Endothelial cell of umbilical vein (primary cell): Measurements from ENCODE around the gene TMEM130. TPM values are rescaled to one million over a fixed set of nuclear protein-coding genes. Genes with fewer than 3 reads are reported as not detected.

Source experiments
- BruUV-seq: library from RNA; stranded (reverse); fragments of 400-500 nt; replicated peaks from 2 replicates; lab custom pipeline; 2021; lab: Mats Ljungman, UMichigan
- CTCF ChIA-PET: fragments of 300-600, 350-600 bp; sonication (Branson Sonifier 250); formaldehyde crosslinking; loops from one replicate; lab custom pipeline; 2021; ENCODE audit warnings: antibody characterized with exemption, inconsistent platforms; lab: Charles Lee
- POLR2A ChIA-PET: fragments of 300-600, 350-600 bp; sonication (Branson Sonifier 250); formaldehyde crosslinking; loops from one replicate; lab custom pipeline; 2021; ENCODE audit warnings: antibody characterized with exemption, inconsistent platforms; lab: Charles Lee
- DNase-seq: peaks from one replicate; pipeline ENCODE4 v3.0.0-alpha.2; 2011; ENCODE audit warnings: low read depth, low spot score
- FAIRE-seq: peaks from 2 replicates; lab custom pipeline; 2011; peaks lifted over from hg19 to GRCh38; lab: Jason Lieb, UNC
- H2AFZ ChIP-seq: 2 replicates; pipeline ENCODE4 v1.6.0; 2012; ENCODE audit warnings: low read depth, low read length, control low read depth, inconsistent platforms
- H3K27ac ChIP-seq: 2 replicates; pipeline ENCODE4 v1.5.1; 2011; ENCODE audit warnings: low read depth, mild to moderate bottlenecking, control low read depth, low read length, moderate library complexity; ENCODE audit not compliant: insufficient read depth
- H3K27me3 ChIP-seq, 2 experiments: 2 replicates each; pipeline versions ENCODE4 v1.6.0 to v1.6.1; 2011; ENCODE audit warnings: low read length in 2 of 2, mixed read lengths in 1 of 2; ENCODE audit not compliant: control insufficient read depth in 2 of 2, insufficient read depth in 2 of 2
- H3K36me3 ChIP-seq, 2 experiments: 2 replicates in 1 of 2; 3 replicates in 1 of 2; pipeline ENCODE4 v1.5.1; 2011; ENCODE audit warnings: low read length in 2 of 2, mild to moderate bottlenecking in 1 of 2, moderate library complexity in 1 of 2; ENCODE audit not compliant: control insufficient read depth in 2 of 2, insufficient read depth in 2 of 2; ENCODE audit errors: extremely low read depth in 1 of 2
- H3K4me1 ChIP-seq: 3 replicates; pipeline ENCODE4 v1.5.1; 2011; ENCODE audit warnings: mild to moderate bottlenecking, low read length; ENCODE audit not compliant: control insufficient read depth, insufficient read depth; ENCODE audit errors: extremely low read depth
- H3K4me2 ChIP-seq: 2 replicates; pipeline ENCODE4 v1.6.1; 2011; ENCODE audit warnings: low read length, control low read depth, mixed read lengths; ENCODE audit not compliant: insufficient read depth
- H3K4me3 ChIP-seq, 3 experiments: fragments of 200-600 bp in 1 of 3; sonication (generic), shearing (Covaris generic) in 1 of 3; replicated peaks in 1 of 3; 2 replicates each; pipeline ENCODE4 v1.5.1; 2011 to 2016; ENCODE audit warnings: control low read depth in 3 of 3, low read length in 3 of 3, mild to moderate bottlenecking in 2 of 3, inconsistent platforms in 1 of 3, low read depth in 1 of 3, moderate library complexity in 1 of 3; ENCODE audit not compliant: insufficient read depth in 1 of 3
- H3K79me2 ChIP-seq: 2 replicates; pipeline ENCODE4 v1.6.0; 2012; ENCODE audit warnings: low read length, inconsistent platforms; ENCODE audit not compliant: control insufficient read depth, insufficient read depth
- H3K9ac ChIP-seq: replicated peaks from 2 replicates; pipeline ENCODE3; 2011; ENCODE audit warnings: low read length, control low read depth; ENCODE audit not compliant: insufficient read depth; ENCODE audit errors: extremely low read depth
- H3K9me1 ChIP-seq: replicated peaks from 3 replicates; pipeline ENCODE4 v1.6.0; 2011; ENCODE audit warnings: mild to moderate bottlenecking, low read length; ENCODE audit not compliant: control insufficient read depth, insufficient read depth; ENCODE audit errors: extremely low read depth
- H3K9me3 ChIP-seq: replicated peaks from 2 replicates; pipeline ENCODE4 v1.5.1; 2012; ENCODE audit warnings: low read length, inconsistent platforms; ENCODE audit not compliant: control insufficient read depth, insufficient read depth
- H4K20me1 ChIP-seq: replicated peaks from 2 replicates; pipeline ENCODE3; 2011; ENCODE audit warnings: mild to moderate bottlenecking, low read length; ENCODE audit not compliant: control insufficient read depth, insufficient read depth; ENCODE audit errors: extremely low read depth
- CTCF ChIP-seq, 2 donors: IDR thresholded peaks; 1 replicate in 1 of 2; 2 replicates in 1 of 2; pipeline ENCODE4 v1.5.1; 2011; ENCODE audit warnings: low read length in 2 of 2, mild to moderate bottlenecking in 2 of 2, moderate library complexity in 2 of 2, control low read depth in 1 of 2, inconsistent platforms in 1 of 2, low read depth in 1 of 2; ENCODE audit not compliant: insufficient read depth in 1 of 2; ENCODE audit errors: extremely low read depth in 1 of 2
- EZH2 ChIP-seq: IDR thresholded peaks from 2 replicates; pipeline ENCODE4 v1.6.1; 2012; ENCODE audit warnings: borderline replicate concordance, low read depth, mild to moderate bottlenecking, moderate library complexity, low read length, inconsistent platforms; ENCODE audit not compliant: severe bottlenecking
- FOS ChIP-seq: IDR thresholded peaks from 2 replicates; pipeline ENCODE4 v1.6.1; 2011; ENCODE audit warnings: mild to moderate bottlenecking, low read length, moderate library complexity, borderline replicate concordance; ENCODE audit not compliant: insufficient read depth
- GATA2 ChIP-seq: IDR thresholded peaks from 2 replicates; pipeline ENCODE4 v1.7.0; 2011; ENCODE audit warnings: low read depth, mild to moderate bottlenecking, moderate library complexity, mixed read lengths, low read length; ENCODE audit not compliant: insufficient read length, insufficient read depth
- JUN ChIP-seq: IDR thresholded peaks from 2 replicates; pipeline ENCODE4 v1.6.1; 2011; ENCODE audit warnings: borderline replicate concordance, low read depth; ENCODE audit not compliant: insufficient read length, insufficient read depth
- MAX ChIP-seq: IDR thresholded peaks from 2 replicates; pipeline ENCODE4 v1.6.1; 2011; ENCODE audit not compliant: insufficient read depth, insufficient read length
- MYC ChIP-seq: IDR thresholded peaks from one replicate; pipeline ENCODE4 v1.6.1; 2011; ENCODE audit warnings: mild to moderate bottlenecking, low read depth, low read length
- POLR2A ChIP-seq: IDR thresholded peaks from 2 replicates; pipeline ENCODE4 v1.6.1; 2012; ENCODE audit warnings: low read depth, mild to moderate bottlenecking, control low read depth, low read length
- POLR2AphosphoS5 ChIP-seq: IDR thresholded peaks from 2 replicates; pipeline ENCODE4 v1.6.1; 2012; ENCODE audit warnings: low read depth, mild to moderate bottlenecking, control low read depth, low read length, moderate library complexity; ENCODE audit not compliant: insufficient read depth
- dilution Hi-C: fragments of 300-500 bp; cut with MboI; formaldehyde crosslinking; loops from one replicate; pipeline ENCODE4 v1.15.0; 2019; ENCODE audit warnings: low sequenced_read_pairs; ENCODE audit not compliant: extremely low pct_ligation_motif_present
- intact Hi-C: fragments of 100-400 bp; cut with micrococcal nuclease; formaldehyde crosslinking; loops from one replicate; pipeline ENCODE4 v1.10.0; 2022
- polyA plus RNA-seq, 4 experiments: library from polyadenylated mRNA; depleted of rRNA in 3 of 4; stranded (reverse) in 3 of 4; unstranded in 1 of 4; fragments of >200 nt; gene quantifications; 2 replicates each; pipeline versions ENCODE4 v1.2.1 to v1.2.3, GENCODE V29; 2011 to 2012; ENCODE audit warnings: missing spikeins in 1 of 4
- total RNA-seq: library from RNA; stranded (reverse); gene quantifications from 2 replicates; pipeline ENCODE4 v1.2.3, GENCODE V29; 2021

TMEM130 gene
- total and polyA plus RNA-seq, 2 donors (not counting 3 experiments of a cell fraction or from before 2014, with no cell fraction given) = not detected

DNA sequence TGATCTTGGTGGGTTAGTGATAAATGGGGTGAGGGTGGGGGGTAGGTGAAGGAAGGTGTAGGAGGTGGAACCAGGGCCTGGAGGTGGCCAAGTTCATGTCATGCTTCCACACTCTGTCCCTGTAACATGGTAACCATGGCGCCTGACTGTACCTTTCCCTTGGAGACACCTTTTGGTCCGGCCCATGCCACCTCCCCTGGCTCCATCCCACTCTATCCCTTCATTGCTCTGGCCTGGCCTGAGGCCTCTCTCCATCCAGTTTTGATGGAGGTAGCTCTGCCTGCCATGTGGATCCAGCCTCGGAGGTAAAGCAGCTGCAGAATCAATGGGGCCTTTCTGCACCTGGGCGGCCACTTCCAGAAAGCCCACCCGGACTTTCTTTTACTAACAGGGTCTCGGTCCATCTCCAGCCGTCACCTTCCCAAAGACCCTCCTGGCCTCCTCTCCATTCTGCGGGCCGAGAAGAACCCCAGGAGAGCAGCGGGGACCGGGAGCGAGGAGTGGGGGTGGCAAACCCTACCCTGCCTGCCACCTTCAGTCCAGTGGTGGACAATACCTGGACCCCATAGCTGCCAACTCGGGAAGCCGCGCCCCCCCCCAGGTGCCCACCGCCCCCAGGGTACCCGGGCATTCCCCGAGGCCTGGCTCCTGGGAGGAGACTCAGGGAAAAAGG lies 8.0 kb upstream of the TMEM130 start:
- Histone ChIP-seq H3K27ac (no peak overlapping the region), H3K9me3 (no peaks in the 10 kb centered on the region), H3K9me1 (no peaks in the 10 kb centered on the region), H3K4me3 (peak overlapping the region; percentile 93 to 100 (median 99)), H3K9ac (peak overlapping the region; percentile 98), H3K4me1 (peaks cover 8% of the 10 kb centered on the region), H3K4me2 (peak overlapping the region; percentile 71), H2AFZ (peak overlapping the region; percentile 94), H3K79me2 (peaks cover 28% of the 10 kb centered on the region), H3K36me3 (peaks cover 0 to 4% of the 10 kb centered on the region in 2 experiments), H4K20me1 (peaks cover 2% of the 10 kb centered on the region), H3K27me3 (no peaks in the 10 kb centered on the region)
- FAIRE-seq (no peak), DNase-seq (no peak)
- BruUV-seq = no TSS peak
- intact Hi-C loops = no loop called here
- dilution Hi-C loops = no loop called here
- POLR2A ChIA-PET = no interaction called here
- CTCF ChIA-PET = interaction anchor here (0.8 to 1.9 kb wide), 7 partner anchors 10 to 522 kb away, joined by 3 to 8 read pairs (median 4); no protein-coding TSS in a partner anchor
- TF ChIP-seq FOS (no peak), CTCF (IDR thresholded peaks at IDR 0.05; ENCODE audit: extremely low read depth in 1 of 2, insufficient read depth in 1 of 2, low read depth in 1 of 2, low read length in 2 of 2) (peak in 1 of 2 donors; percentile 6)

- intact Hi-C loops (no loop called here), dilution Hi-C loops (no loop called here)
Observed at GRCh38 chr7:98877146-98877545, 7.3 kb upstream of the TMEM130 start.

More at GRCh38 chr7:98877146-98877545, 7.3 kb upstream of the TMEM130 start:
- BruUV-seq = no TSS peak
- H3K4me3 ChIP-seq = no peak overlapping the region
- ChIA-PET POLR2A (no interaction called here), CTCF (interaction anchor here (1.9 kb wide), 1 partner anchor 46 kb away, joined by 8 read pairs; no protein-coding TSS in a partner anchor)
- peaks cover 27% of the 10 kb centered on the region for H3K79me2 ChIP-seq
- no peak overlapping the region for H3K27ac ChIP-seq
- no peaks in the 10 kb centered on the region for H3K9me1 ChIP-seq
- H3K36me3 ChIP-seq = no peaks in the 10 kb centered on the region
- no peaks in the 10 kb centered on the region for H3K9me3 ChIP-seq
- no peaks in the 10 kb centered on the region for H3K27me3 ChIP-seq
- no peak overlapping the region for H2AFZ ChIP-seq
- TF ChIP-seq GATA2 (no peak), MYC (no peak), JUN (no peak), FOS (no peak), EZH2 (no peak), POLR2A (no peak), MAX (no peak), POLR2AphosphoS5 (no peak), CTCF (IDR thresholded peaks at IDR 0.05; ENCODE audit: extremely low read depth in 1 of 2, insufficient read depth in 1 of 2, low read depth in 1 of 2, low read length in 2 of 2) (no peak)
- DNase-seq (no peak), FAIRE-seq (no peak)
- H3K9ac ChIP-seq = no peak overlapping the region
- peaks cover 2% of the 10 kb centered on the region for H4K20me1 ChIP-seq
- H3K4me1 ChIP-seq = peaks cover 8% of the 10 kb centered on the region
- no peak overlapping the region for H3K4me2 ChIP-seq
